Measurements from ENCODE around the gene SLC52A3.

Gene SLC52A3

GRCh38 chr20:740162-740561 is 28.1 kb downstream of the SLC52A3 start:
- Histone ChIP-seq H3K4me1 (no peaks in the 10 kb centered on the region), H3K36me3 (no peaks in the 10 kb centered on the region), H3K4me3 (ENCODE audit: low read depth, low read length) (no peak overlapping the region), H3K9me3 (no peaks in the 10 kb centered on the region), H3K27me3 (no peaks in the 10 kb centered on the region)
- no peak for DNase-seq
- TF ChIP-seq CTCF (IDR thresholded peaks at IDR 0.05; ENCODE audit: low read depth, low read length) = no peak

GRCh38 chr20:739736-740135 is 28.6 kb downstream of the SLC52A3 start:
- TF ChIP-seq CTCF (IDR thresholded peaks at IDR 0.05; ENCODE audit: low read depth, low read length) = no peak
- H3K9me3 ChIP-seq = no peaks in the 10 kb centered on the region

GRCh38 chr20:733861-734260 is 34.4 kb downstream of the SLC52A3 start:
- Histone ChIP-seq H3K27me3 (no peaks in the 10 kb centered on the region), H3K9me3 (no peaks in the 10 kb centered on the region), H3K4me3 (ENCODE audit: low read depth, low read length) (no peak overlapping the region), H3K36me3 (no peaks in the 10 kb centered on the region), H3K4me1 (no peaks in the 10 kb centered on the region)
- no peak for TF ChIP-seq CTCF (IDR thresholded peaks at IDR 0.05; ENCODE audit: low read depth, low read length)
- DNase-seq = no peak

More at GRCh38 chr20:739736-740135, 28.6 kb downstream of the SLC52A3 start:
- Histone ChIP-seq H3K4me1 (no peaks in the 10 kb centered on the region), H3K27me3 (no peaks in the 10 kb centered on the region), H3K4me3 (ENCODE audit: low read depth, low read length) (no peak overlapping the region), H3K36me3 (no peaks in the 10 kb centered on the region)
- no peak for DNase-seq

- Histone ChIP-seq H3K9me3 (no peaks in the 10 kb centered on the region), H3K4me1 (no peaks in the 10 kb centered on the region), H3K4me3 (ENCODE audit: low read depth, low read length) (no peak overlapping the region), H3K27me3 (no peaks in the 10 kb centered on the region), H3K36me3 (no peaks in the 10 kb centered on the region)
- no peak for TF ChIP-seq CTCF (IDR thresholded peaks at IDR 0.05; ENCODE audit: low read depth, low read length)
- no peak for DNase-seq
These were observed 35.6 kb downstream of the SLC52A3 start for GRCh38 chr20:732727-733126.

DNA sequence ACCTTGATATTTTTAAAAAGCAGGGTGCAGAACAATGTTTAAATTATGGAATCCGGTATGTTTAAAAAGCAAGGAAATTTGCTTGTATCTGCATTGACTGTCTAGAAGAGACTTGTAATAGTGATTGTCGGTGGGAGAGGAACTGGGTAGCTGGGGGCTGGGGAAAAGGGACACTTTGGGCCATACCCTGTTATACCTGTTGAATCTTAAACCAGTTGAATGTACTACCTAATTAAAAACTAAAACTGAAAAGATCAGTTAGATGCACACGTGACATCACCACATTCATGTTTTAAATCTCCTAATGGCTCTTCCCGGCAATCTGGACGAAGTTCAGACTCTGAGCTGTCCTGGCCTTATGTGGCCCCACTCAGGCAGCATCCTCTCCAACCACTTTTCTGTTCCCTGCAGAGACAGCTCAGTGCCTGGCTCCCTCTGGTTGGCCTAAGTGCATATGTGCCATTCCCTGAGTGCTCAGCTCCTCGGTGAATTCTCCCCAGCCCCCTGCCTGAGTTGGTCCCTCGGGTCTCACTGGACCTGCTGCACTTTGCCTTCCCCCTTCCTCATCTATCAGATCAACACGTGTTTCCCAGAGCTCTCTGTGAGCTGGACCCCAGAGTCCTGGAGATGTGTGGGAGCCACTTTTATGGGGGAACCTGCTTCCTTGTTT is 36.3 kb downstream of the SLC52A3 start:
- no peak for DNase-seq
- Histone ChIP-seq H3K4me3 (ENCODE audit: low read depth, low read length) (no peak overlapping the region), H3K27me3 (no peaks in the 10 kb centered on the region), H3K36me3 (no peaks in the 10 kb centered on the region), H3K9me3 (no peaks in the 10 kb centered on the region), H3K4me1 (no peaks in the 10 kb centered on the region)
- no peak for TF ChIP-seq CTCF (IDR thresholded peaks at IDR 0.05; ENCODE audit: low read depth, low read length)

GRCh38 chr20:730005-730404 is 38.3 kb downstream of the SLC52A3 start:
- Histone ChIP-seq H3K4me3 (ENCODE audit: low read depth, low read length) (no peak overlapping the region), H3K27me3 (no peaks in the 10 kb centered on the region), H3K9me3 (no peaks in the 10 kb centered on the region), H3K36me3 (no peaks in the 10 kb centered on the region), H3K4me1 (no peaks in the 10 kb centered on the region)
- DNase-seq = no peak
- TF ChIP-seq CTCF (IDR thresholded peaks at IDR 0.05; ENCODE audit: low read depth, low read length) = no peak

Measured in BE2C (cell line).